ENCODE results near the gene POU6F2.
"Not testable (repeated sequence)": the region's sequence is repeated elsewhere in the genome, so short reads cannot be mapped to it uniquely, and the experiment has no call there.

POU6F2 gene

GRCh38 chr7:39365751-39366295 lies 388.1 kb downstream of the POU6F2 start:
- no peak for ATAC-seq

GRCh38 chr7:39367451-39367850 lies 389.7 kb downstream of the POU6F2 start:
- ATAC-seq: no peak

GRCh38 chr7:39367943-39368342 lies 390.2 kb downstream of the POU6F2 start:
- ATAC-seq: no peak

- no peak for ATAC-seq
These were observed 394.7 kb downstream of the POU6F2 start for GRCh38 chr7:39372383-39372782.

GRCh38 chr7:39374436-39375040 lies 396.8 kb downstream of the POU6F2 start:
- no peak for ATAC-seq

GRCh38 chr7:39375047-39375873 lies 397.6 kb downstream of the POU6F2 start:
- no peak for ATAC-seq

- ATAC-seq: no peak
These were observed 398.1 kb downstream of the POU6F2 start for GRCh38 chr7:39375874-39376190.

- ATAC-seq: not testable (repeated sequence)
These were observed 399.2 kb downstream of the POU6F2 start for GRCh38 chr7:39376881-39377280.

GRCh38 chr7:39379416-39379815 lies 401.7 kb downstream of the POU6F2 start:
- no peak for ATAC-seq

- ATAC-seq: no peak
These were observed 405.4 kb downstream of the POU6F2 start for GRCh38 chr7:39383136-39383535.

GRCh38 chr7:39384386-39384785 lies 406.7 kb downstream of the POU6F2 start:
- no peak for ATAC-seq

- no peak for ATAC-seq
These were observed 409.0 kb downstream of the POU6F2 start for GRCh38 chr7:39386718-39387117.

- ATAC-seq: no peak
These were observed 414.4 kb downstream of the POU6F2 start for GRCh38 chr7:39392151-39392550.

GRCh38 chr7:39394105-39394680 lies 416.5 kb downstream of the POU6F2 start:
- no peak for ATAC-seq

GRCh38 chr7:39399458-39399857 lies 421.7 kb downstream of the POU6F2 start:
- ATAC-seq: no peak

GRCh38 chr7:39399986-39400385 lies 422.3 kb downstream of the POU6F2 start:
- no peak for ATAC-seq

GRCh38 chr7:39400836-39401235 lies 423.1 kb downstream of the POU6F2 start:
- ATAC-seq: no peak

- ATAC-seq: no peak
These were observed 424.3 kb downstream of the POU6F2 start for GRCh38 chr7:39402034-39402433.

GRCh38 chr7:39404907-39405306 lies 427.2 kb downstream of the POU6F2 start:
- ATAC-seq: no peak

- ATAC-seq: no peak
These were observed 427.9 kb downstream of the POU6F2 start for GRCh38 chr7:39405581-39405980.

- no peak for ATAC-seq
These were observed 428.8 kb downstream of the POU6F2 start for GRCh38 chr7:39406467-39406866.

GRCh38 chr7:39407137-39407536 lies 429.4 kb downstream of the POU6F2 start:
- ATAC-seq: no peak

GRCh38 chr7:39407723-39408122 lies 430.0 kb downstream of the POU6F2 start:
- no peak for ATAC-seq

GRCh38 chr7:39408906-39409305 lies 431.2 kb downstream of the POU6F2 start:
- ATAC-seq: no peak

Measured in activated CD4-positive, CD25-positive, alpha-beta regulatory T cell treated with anti-CD3 and anti-CD28 coated beads, Interleukin-2, amount 50 U/mL, for 24 hours (primary cell).